NT2/D1 (cell line): Measurements from ENCODE around the gene SEC24A.

ENCODE experiments used
- YY1 ChIP-seq: IDR thresholded peaks from 2 replicates; pipeline ENCODE4 v1.6.1; 2011; ENCODE audit not compliant: insufficient read length, insufficient read depth
- ZNF274 ChIP-seq: IDR thresholded peaks from 2 replicates; pipeline ENCODE4 v1.6.1; 2011; ENCODE audit warnings: mild to moderate bottlenecking, low read depth, low read length

- TF ChIP-seq ZNF274 (no peak), YY1 (no peak)
Observed at GRCh38 chr5:134749415-134749814, 100.8 kb downstream of the SEC24A start.
